ENCODE measurements around the gene EIPR1. TPM values are rescaled to one million over a fixed set of nuclear protein-coding genes. Genes with fewer than 3 reads are reported as not detected.

The EIPR1 gene
- total RNA-seq, 2 donors from 2014 or later: 13.5 TPM

DNA sequence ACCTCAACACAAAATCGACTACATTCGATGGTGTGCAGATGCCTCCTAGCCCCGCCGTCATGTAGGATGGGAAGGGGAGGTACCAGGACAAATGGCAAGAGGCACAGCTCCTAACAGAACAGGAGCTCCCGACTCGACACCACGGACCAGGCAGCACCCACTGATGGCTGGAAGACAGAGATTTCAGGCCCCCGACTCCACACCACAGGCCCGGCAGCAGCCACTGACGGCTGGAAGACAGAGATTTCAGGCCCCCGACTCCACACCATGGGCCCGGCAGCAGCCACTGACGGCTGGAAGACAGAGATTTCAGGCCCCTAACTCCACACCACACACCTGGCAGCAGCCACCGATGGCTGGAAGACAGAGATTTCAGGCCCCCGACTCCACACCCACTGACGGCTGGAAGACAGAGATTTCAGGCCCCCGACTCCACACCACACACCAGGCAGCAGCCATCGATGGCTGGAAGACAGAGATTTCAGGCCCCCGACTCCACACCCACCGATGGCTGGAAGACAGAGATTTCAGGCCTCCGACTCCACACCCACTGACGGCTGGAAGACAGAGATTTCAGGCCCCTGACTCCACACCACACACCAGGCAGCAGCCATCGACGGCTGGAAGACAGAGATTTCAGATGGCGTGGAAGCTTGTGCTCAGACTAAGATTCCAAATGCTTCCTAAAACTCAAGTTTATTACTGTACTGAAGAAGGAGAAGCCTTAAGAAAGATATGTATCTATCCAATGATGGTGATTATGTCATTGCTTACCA is 135.5 kb downstream of the EIPR1 start:
- Histone ChIP-seq H3K36me3 (replicated peaks in 1 of 2; ENCODE audit: insufficient read depth in 1 of 2, low read depth in 2 of 2) (no peaks in the 10 kb centered on the region), H3K4me1 (no peaks in the 10 kb centered on the region), H3K9me3 (no peaks in the 10 kb centered on the region), H3K27ac (no peak overlapping the region), H3K4me3 (no peak overlapping the region), H3K27me3 (no peaks in the 10 kb centered on the region)
- 82 to 84% methylated on average over 8 to 14 of the region's 25 CpGs for WGBS, 2 donors
- ATAC-seq (no peak), DNase-seq (no peak)
- intact Hi-C loops (cut with DNase I): no loop called here
- TF ChIP-seq POLR2A (IDR thresholded peaks at IDR 0.05): no peak
- TF ChIP-seq, protein P1, sequence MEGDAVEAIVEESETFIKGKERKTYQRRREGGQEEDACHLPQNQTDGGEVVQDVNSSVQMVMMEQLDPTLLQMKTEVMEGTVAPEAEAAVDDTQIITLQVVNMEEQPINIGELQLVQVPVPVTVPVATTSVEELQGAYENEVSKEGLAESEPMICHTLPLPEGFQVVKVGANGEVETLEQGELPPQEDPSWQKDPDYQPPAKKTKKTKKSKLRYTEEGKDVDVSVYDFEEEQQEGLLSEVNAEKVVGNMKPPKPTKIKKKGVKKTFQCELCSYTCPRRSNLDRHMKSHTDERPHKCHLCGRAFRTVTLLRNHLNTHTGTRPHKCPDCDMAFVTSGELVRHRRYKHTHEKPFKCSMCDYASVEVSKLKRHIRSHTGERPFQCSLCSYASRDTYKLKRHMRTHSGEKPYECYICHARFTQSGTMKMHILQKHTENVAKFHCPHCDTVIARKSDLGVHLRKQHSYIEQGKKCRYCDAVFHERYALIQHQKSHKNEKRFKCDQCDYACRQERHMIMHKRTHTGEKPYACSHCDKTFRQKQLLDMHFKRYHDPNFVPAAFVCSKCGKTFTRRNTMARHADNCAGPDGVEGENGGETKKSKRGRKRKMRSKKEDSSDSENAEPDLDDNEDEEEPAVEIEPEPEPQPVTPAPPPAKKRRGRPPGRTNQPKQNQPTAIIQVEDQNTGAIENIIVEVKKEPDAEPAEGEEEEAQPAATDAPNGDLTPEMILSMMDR (IDR thresholded peaks at IDR 0.05): no peak

GRCh38 chr2:3238951-3239841 is 138.4 kb downstream of the EIPR1 start:
- H3K4me1 ChIP-seq: no peaks in the 10 kb centered on the region
- 71 to 74% methylated on average over 21 of the region's 21 CpGs for WGBS, 2 donors

DNA sequence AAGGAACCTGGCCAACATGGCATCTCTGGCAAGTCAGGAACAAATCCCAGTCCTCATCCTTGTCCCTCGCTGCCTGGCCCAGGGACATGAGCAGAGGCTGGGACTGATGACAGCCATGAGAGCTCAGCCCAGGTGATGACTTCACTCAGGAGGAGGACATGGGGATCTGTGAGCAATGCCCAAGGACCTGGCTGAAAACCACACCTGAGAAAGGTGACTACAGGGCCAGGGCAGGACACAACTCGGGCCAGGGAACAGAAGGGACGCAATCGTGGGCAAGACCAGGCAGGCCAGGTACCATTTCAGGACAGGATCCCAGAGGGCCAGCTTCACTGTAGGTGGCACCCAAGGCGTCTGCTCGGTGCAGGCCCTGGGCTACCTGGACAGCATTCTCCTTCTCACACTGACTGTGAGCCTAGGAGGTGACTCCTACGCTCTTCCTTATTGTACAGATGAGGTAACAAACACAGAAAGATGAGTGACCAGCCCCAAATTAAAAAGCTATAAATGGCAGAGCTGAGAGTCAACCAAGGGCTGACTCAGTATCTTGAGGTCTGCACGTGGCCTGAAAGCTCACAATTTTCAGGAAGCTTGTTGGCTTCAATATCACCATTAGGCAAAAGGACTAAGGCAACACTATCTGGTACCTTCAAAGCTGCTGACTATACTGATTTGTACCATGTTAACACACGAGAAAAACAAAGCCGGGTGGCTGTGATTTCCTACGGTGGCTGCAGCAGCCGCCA is 141.1 kb downstream of the EIPR1 start:
- TF ChIP-seq, protein P1 (IDR thresholded peaks at IDR 0.05): no peak
- no peak for TF ChIP-seq POLR2A (IDR thresholded peaks at IDR 0.05)
- Histone ChIP-seq H3K4me1 (no peaks in the 10 kb centered on the region), H3K9me3 (no peaks in the 10 kb centered on the region), H3K36me3 (replicated peaks in 1 of 2; ENCODE audit: insufficient read depth in 1 of 2, low read depth in 2 of 2) (no peaks in the 10 kb centered on the region), H3K27ac (no peak overlapping the region), H3K27me3 (no peaks in the 10 kb centered on the region), H3K4me3 (no peak overlapping the region)
- WGBS, 2 donors: 93% methylated on average over 12 of the region's 12 CpGs
- no peak for DNase-seq
- intact Hi-C loops (cut with DNase I): no loop called here
- ATAC-seq: no peak

More at GRCh38 chr2:3238951-3239841, 138.4 kb downstream of the EIPR1 start:
- Histone ChIP-seq H3K27ac (no peak overlapping the region), H3K4me3 (no peak overlapping the region), H3K36me3 (replicated peaks in 1 of 2; ENCODE audit: insufficient read depth in 1 of 2, low read depth in 2 of 2) (no peaks in the 10 kb centered on the region), H3K9me3 (no peaks in the 10 kb centered on the region), H3K27me3 (no peaks in the 10 kb centered on the region)
- DNase-seq (no peak), ATAC-seq (no peak)
- TF ChIP-seq POLR2A (IDR thresholded peaks at IDR 0.05): no peak
- TF ChIP-seq, protein P1 (IDR thresholded peaks at IDR 0.05): no peak
- intact Hi-C loops (cut with DNase I): no loop called here

DNA sequence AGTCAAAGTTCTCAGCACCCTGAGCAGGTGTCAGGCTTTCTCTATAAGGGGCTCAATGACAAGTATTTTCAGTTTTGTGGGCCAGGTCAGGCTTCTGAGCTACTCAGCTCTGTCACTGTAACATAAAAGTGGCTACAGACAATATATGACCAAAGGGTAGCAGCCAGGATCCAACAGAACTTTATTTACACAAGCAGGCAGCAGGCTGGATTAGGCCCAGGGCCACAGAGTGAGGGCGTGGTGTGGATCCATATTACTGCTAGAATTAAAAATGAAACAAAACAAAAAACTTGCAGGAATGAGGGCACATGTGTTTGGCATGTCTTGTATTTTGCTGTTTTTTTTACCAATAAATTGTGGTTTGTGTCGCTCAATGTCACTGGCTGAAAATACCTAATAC is 143.7 kb downstream of the EIPR1 start:
- ATAC-seq: no peak
- DNase-seq: no peak

More for the DNA sequence above, 143.7 kb downstream of the EIPR1 start:
- intact Hi-C loops (cut with DNase I): no loop called here
- no peak overlapping the region for H3K27ac ChIP-seq
- 93% methylated on average over 2 of the region's 2 CpGs for WGBS, 2 donors
- no peaks in the 10 kb centered on the region for H3K36me3 ChIP-seq (replicated peaks in 1 of 2; ENCODE audit: insufficient read depth in 1 of 2, low read depth in 2 of 2)
- H3K4me3 ChIP-seq: no peak overlapping the region
- no peaks in the 10 kb centered on the region for H3K27me3 ChIP-seq
- H3K9me3 ChIP-seq: no peaks in the 10 kb centered on the region
- TF ChIP-seq POLR2A (IDR thresholded peaks at IDR 0.05): no peak
- TF ChIP-seq, protein P1 (IDR thresholded peaks at IDR 0.05): no peak
- H3K4me1 ChIP-seq: no peaks in the 10 kb centered on the region
